ENCODE results near the gene NEURL2. TPM values are rescaled to one million over a fixed set of nuclear protein-coding genes. Genes with fewer than 3 reads are reported as not detected.
"Not testable (repeated sequence)": the region's sequence is repeated elsewhere in the genome, so short reads cannot be mapped to it uniquely, and the experiment has no call there.

NEURL2 gene
- total RNA-seq, 2 experiments from 2014 or later, result 1.1 to 1.3 TPM

- H3K27me3 Mint-ChIP-seq (ENCODE audit: low read depth); DNase-seq; H3K36me3 Mint-ChIP-seq (ENCODE audit: low read depth); H3K4me3 Mint-ChIP-seq; CTCF ChIA-PET; POLR2A ChIA-PET; H3K9me3 Mint-ChIP-seq (ENCODE audit: insufficient read depth); ATAC-seq; H3K27ac Mint-ChIP-seq: not testable (repeated sequence)
- peaks cover 10% of the 10 kb centered on the region for H3K4me1 Mint-ChIP-seq (ENCODE audit: low read depth)
These were observed 40.7 kb upstream of the NEURL2 start for GRCh38 chr20:45931680-45932079.

- no peak overlapping the region for H3K4me3 Mint-ChIP-seq
These were observed 36.3 kb upstream of the NEURL2 start for GRCh38 chr20:45927071-45927878.

GRCh38 chr20:45926731-45927070, 35.7 kb upstream of the NEURL2 start:
- H3K27me3 Mint-ChIP-seq (ENCODE audit: low read depth), result peaks cover 5% of the 10 kb centered on the region
- no peak overlapping the region for H3K4me3 Mint-ChIP-seq
- ATAC-seq (no peak), DNase-seq (no peak)
- ChIA-PET CTCF (interaction anchor here (1.6 kb wide), 1 partner anchor 103 kb away, joined by 5 read pairs; no protein-coding TSS in a partner anchor), POLR2A (interaction anchor here (1.1 to 4.7 kb wide), 2 partner anchors 7 to 46 kb away, joined by 3 to 30 read pairs; partner anchors contain the start of genes PCIF1 and ZSWIM1)
- H3K36me3 Mint-ChIP-seq (ENCODE audit: low read depth), result no peaks in the 10 kb centered on the region
- H3K9me3 Mint-ChIP-seq (ENCODE audit: insufficient read depth), result no peaks in the 10 kb centered on the region
- H3K4me1 Mint-ChIP-seq (ENCODE audit: low read depth), result no peaks in the 10 kb centered on the region
- H3K27ac Mint-ChIP-seq, result no peak overlapping the region

More at GRCh38 chr20:45927071-45927878, 36.3 kb upstream of the NEURL2 start:
- CTCF ChIA-PET, result interaction anchor here (1.5 to 1.6 kb wide), 2 partner anchors 103 to 128 kb away, joined by 5 read pairs; no protein-coding TSS in a partner anchor
- POLR2A ChIA-PET, result interaction anchor here (0.7 to 4.7 kb wide), 2 partner anchors 7 to 48 kb away, joined by 3 to 30 read pairs; partner anchors contain the start of gene PCIF1
- ATAC-seq (no peak), DNase-seq (no peak)
- no peaks in the 10 kb centered on the region for H3K9me3 Mint-ChIP-seq (ENCODE audit: insufficient read depth)
- H3K27me3 Mint-ChIP-seq (ENCODE audit: low read depth), result peaks cover 2% of the 10 kb centered on the region
- no peaks in the 10 kb centered on the region for H3K36me3 Mint-ChIP-seq (ENCODE audit: low read depth)
- H3K27ac Mint-ChIP-seq, result no peak overlapping the region
- no peaks in the 10 kb centered on the region for H3K4me1 Mint-ChIP-seq (ENCODE audit: low read depth)

GRCh38 chr20:45925821-45926506, 35.0 kb upstream of the NEURL2 start:
- Mint-ChIP-seq H3K4me1 (ENCODE audit: low read depth) (no peaks in the 10 kb centered on the region), H3K4me3 (no peak overlapping the region), H3K9me3 (ENCODE audit: insufficient read depth) (no peaks in the 10 kb centered on the region), H3K27ac (no peak overlapping the region), H3K27me3 (ENCODE audit: low read depth) (peaks cover 10% of the 10 kb centered on the region), H3K36me3 (ENCODE audit: low read depth) (no peaks in the 10 kb centered on the region)
- ChIA-PET POLR2A (interaction anchor here (1.1 to 4.7 kb wide), 2 partner anchors 8 to 45 kb away, joined by 3 to 30 read pairs; partner anchors contain the start of genes PCIF1 and ZSWIM1), CTCF (no interaction called here)
- ATAC-seq (no peak), DNase-seq (no peak)

GRCh38 chr20:45924391-45925261, 33.6 kb upstream of the NEURL2 start:
- no peak overlapping the region for H3K27ac Mint-ChIP-seq
- H3K9me3 Mint-ChIP-seq (ENCODE audit: insufficient read depth), result no peaks in the 10 kb centered on the region
- peaks cover 19% of the 10 kb centered on the region for H3K27me3 Mint-ChIP-seq (ENCODE audit: low read depth)
- no peaks in the 10 kb centered on the region for H3K36me3 Mint-ChIP-seq (ENCODE audit: low read depth)
- ATAC-seq (no peak), DNase-seq (no peak)
- POLR2A ChIA-PET, result interaction anchor here (4.7 kb wide), 1 partner anchor 9 kb away, joined by 30 read pairs; the partner anchor contains the start of gene PCIF1
- no peak overlapping the region for H3K4me3 Mint-ChIP-seq
- CTCF ChIA-PET, result interaction anchor here (1.0 kb wide), 1 partner anchor 45 kb away, joined by 3 read pairs; no protein-coding TSS in a partner anchor
- no peaks in the 10 kb centered on the region for H3K4me1 Mint-ChIP-seq (ENCODE audit: low read depth)

GRCh38 chr20:45921337-45922189, 30.6 kb upstream of the NEURL2 start:
- no peak for DNase-seq
- Mint-ChIP-seq H3K4me1 (ENCODE audit: low read depth) (no peaks in the 10 kb centered on the region), H3K9me3 (ENCODE audit: insufficient read depth) (no peaks in the 10 kb centered on the region), H3K36me3 (ENCODE audit: low read depth) (no peaks in the 10 kb centered on the region), H3K27me3 (ENCODE audit: low read depth) (peaks cover 22% of the 10 kb centered on the region), H3K4me3 (no peak overlapping the region), H3K27ac (no peak overlapping the region)
- POLR2A ChIA-PET, result no interaction called here
- no peak for ATAC-seq
- CTCF ChIA-PET, result interaction anchor here (0.8 to 1.9 kb wide), 3 partner anchors 12 to 123 kb away, joined by 3 to 6 read pairs (median 5); no protein-coding TSS in a partner anchor

- H3K4me3 Mint-ChIP-seq, result no peak overlapping the region
- no peak for DNase-seq
- POLR2A ChIA-PET, result no interaction called here
These were observed 29.7 kb upstream of the NEURL2 start for GRCh38 chr20:45920462-45921336.

GRCh38 chr20:45919542-45920399, 28.8 kb upstream of the NEURL2 start:
- ATAC-seq, result no peak
- Mint-ChIP-seq H3K27me3 (ENCODE audit: low read depth) (peaks cover 27% of the 10 kb centered on the region), H3K4me1 (ENCODE audit: low read depth) (peaks cover under 1% of the 10 kb centered on the region), H3K4me3 (no peak overlapping the region), H3K36me3 (ENCODE audit: low read depth) (no peaks in the 10 kb centered on the region), H3K27ac (no peak overlapping the region), H3K9me3 (ENCODE audit: insufficient read depth) (no peaks in the 10 kb centered on the region)
- DNase-seq, result no peak
- CTCF ChIA-PET, result interaction anchor here (1.3 to 1.9 kb wide), 2 partner anchors 13 to 50 kb away, joined by 5 to 6 read pairs; no protein-coding TSS in a partner anchor
- POLR2A ChIA-PET, result interaction anchor here (0.7 to 1.2 kb wide), 2 partner anchors 15 to 28 kb away, joined by 3 to 5 read pairs; partner anchors contain the start of gene PCIF1

More at GRCh38 chr20:45920462-45921336, 29.7 kb upstream of the NEURL2 start:
- Mint-ChIP-seq H3K36me3 (ENCODE audit: low read depth) (no peaks in the 10 kb centered on the region), H3K27ac (no peak overlapping the region), H3K4me1 (ENCODE audit: low read depth) (no peaks in the 10 kb centered on the region), H3K9me3 (ENCODE audit: insufficient read depth) (no peaks in the 10 kb centered on the region), H3K27me3 (ENCODE audit: low read depth) (peaks cover 27% of the 10 kb centered on the region)
- CTCF ChIA-PET, result interaction anchor here (0.8 to 1.9 kb wide), 3 partner anchors 13 to 122 kb away, joined by 3 to 6 read pairs (median 5); no protein-coding TSS in a partner anchor
- ATAC-seq, result no peak

GRCh38 chr20:45918779-45919537, 27.9 kb upstream of the NEURL2 start:
- H3K36me3 Mint-ChIP-seq (ENCODE audit: low read depth), result no peaks in the 10 kb centered on the region
- no peak overlapping the region for H3K27ac Mint-ChIP-seq
- H3K9me3 Mint-ChIP-seq (ENCODE audit: insufficient read depth), result no peaks in the 10 kb centered on the region
- POLR2A ChIA-PET, result interaction anchor here (1.2 kb wide), 1 partner anchor 16 kb away, joined by 5 read pairs; the partner anchor contains the start of gene PCIF1
- peaks cover 4% of the 10 kb centered on the region for H3K4me1 Mint-ChIP-seq (ENCODE audit: low read depth)
- ATAC-seq (no peak), DNase-seq (no peak)
- no peak overlapping the region for H3K4me3 Mint-ChIP-seq
- H3K27me3 Mint-ChIP-seq (ENCODE audit: low read depth), result peaks cover 35% of the 10 kb centered on the region
- CTCF ChIA-PET, result no interaction called here
